SU-DHL-6 (cell line): ENCODE data around the gene ATL2.
"Not testable (repeated sequence)": the region's sequence is repeated elsewhere in the genome, so short reads cannot be mapped to it uniquely, and the experiment has no call there.

ENCODE experiments used
- CTCF ChIP-seq: fragments of 200-600 bp; sonication (generic); IDR thresholded peaks from one replicate; pipeline ENCODE4 v1.5.1; 2017; ENCODE audit warnings: antibody characterized with exemption, mild to moderate bottlenecking, low read length, moderate library complexity; ENCODE audit not compliant: insufficient read depth, poor library complexity, severe bottlenecking
- EZH2phosphoT487 ChIP-seq: fragments of 200-600 bp; sonication (generic), shearing (Covaris generic); conservative IDR thresholded peaks from 2 replicates; pipeline ENCODE4 v1.6.1; 2018; ENCODE audit warnings: mild to moderate bottlenecking, antibody characterized with exemption, low read length, moderate library complexity, mixed read lengths

- not testable (repeated sequence) for TF ChIP-seq CTCF, EZH2phosphoT487
These were observed 57.8 kb downstream of the ATL2 start for GRCh38 chr2:38319240-38319639.
